ENCODE results near the gene CCDC150. TPM values are rescaled to one million over a fixed set of nuclear protein-coding genes. Genes with fewer than 3 reads are reported as not detected.

The CCDC150 gene
- total and polyA plus RNA-seq, 9 of the 15 experiments (the other 6 are each of a cell fraction or from before 2014, with no cell fraction given) = 4.4 to 23.1 (median 11.3) TPM

DNA sequence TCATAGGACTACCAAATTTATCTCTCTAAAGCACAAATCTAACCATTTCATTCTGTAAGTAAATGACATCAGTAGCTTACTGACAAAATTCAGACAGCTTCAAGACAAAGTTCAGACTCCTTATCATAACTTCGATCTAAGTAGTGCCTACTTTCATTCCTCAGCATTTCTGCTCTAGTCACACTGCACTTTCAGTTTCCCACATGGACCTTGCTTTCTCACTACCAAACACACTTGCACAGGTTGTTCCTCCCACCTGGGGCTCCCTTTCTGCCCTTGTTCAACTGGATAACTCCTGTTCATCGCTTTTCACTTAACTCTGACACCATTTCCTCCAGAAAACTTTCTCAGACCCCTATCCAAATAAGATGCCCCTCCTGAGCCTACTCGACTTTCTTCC, 22.1 kb upstream of the CCDC150 start (continued):
- TF ChIP-seq BCL6 (CRISPR knock-in tag; IDR thresholded peaks at IDR 0.05) = no peak
- no peak for TF ChIP-seq TAF1 (IDR thresholded peaks at IDR 0.05; ENCODE audit: control insufficient read depth, extremely low read depth, insufficient read depth, low read length, severe bottlenecking)
- no peak for TF ChIP-seq PHF20 (IDR thresholded peaks at IDR 0.05; ENCODE audit: partially characterized antibody)

DNA sequence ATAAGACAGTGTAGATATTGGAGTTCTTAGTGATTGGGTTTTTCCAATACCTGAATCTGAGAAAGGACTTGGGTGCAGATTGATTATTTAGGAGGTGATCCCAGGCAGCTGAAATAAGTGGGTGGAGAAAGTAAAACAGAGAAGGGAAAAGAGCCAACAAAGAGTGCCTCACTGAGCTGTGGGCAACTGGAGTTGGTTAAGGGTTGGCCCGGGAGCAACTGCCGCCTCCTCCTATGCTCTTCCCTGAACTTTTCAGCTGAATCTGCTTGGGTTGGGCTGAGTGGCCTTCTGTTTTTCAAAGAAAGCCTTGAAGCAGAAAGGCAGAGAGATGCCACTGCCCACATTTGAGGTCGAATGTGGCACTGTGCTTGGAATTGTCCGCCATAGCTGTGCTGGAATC, 20.9 kb upstream of the CCDC150 start:
- no peaks in the 10 kb centered on the region for H3K9me1 ChIP-seq (ENCODE audit: control insufficient read depth, insufficient read depth, low read length)
- ATAC-seq (no peak), DNase-seq (ENCODE audit: extremely low read depth in 1 of 4, low spot score in 3 of 4) (no peak), FAIRE-seq (no peak)
- no peak overlapping the region for H3K4me3 ChIP-seq
- 5% methylated on average over 4 of the region's 4 CpGs for WGBS (ENCODE audit: insufficient coverage, low coverage, missing lambda C conversion rate)
- BruUV-seq (replicated peaks) = no TSS peak
- intact Hi-C loops (cut with micrococcal nuclease) (no loop called here), in situ Hi-C loops (cut with MboI) (no loop called here)
- H3K9me3 ChIP-seq (replicated peaks; ENCODE audit: control insufficient read depth, insufficient read depth, low read depth, low read length) = no peaks in the 10 kb centered on the region
- POLR2A ChIA-PET = no interaction called here
- H3K9ac ChIP-seq (ENCODE audit: insufficient read depth in 1 of 2, low read depth in 2 of 2, low read length in 2 of 2) = no peak overlapping the region
- no peaks in the 10 kb centered on the region for H3K27me3 ChIP-seq (ENCODE audit: control insufficient read depth in 2 of 2, insufficient read depth in 2 of 2, low read length in 2 of 2)
- H3K79me2 ChIP-seq (ENCODE audit: control insufficient read depth, insufficient read depth, low read length) = no peaks in the 10 kb centered on the region
- H3K4me1 ChIP-seq (replicated peaks in 1 of 2; ENCODE audit: control insufficient read depth in 2 of 2, insufficient read depth in 2 of 2, low read length in 2 of 2) = no peaks in the 10 kb centered on the region
- no peaks in the 10 kb centered on the region for H4K20me1 ChIP-seq (replicated peaks; ENCODE audit: control insufficient read depth, insufficient read depth, low read length)
- no peak overlapping the region for H2AFZ ChIP-seq (ENCODE audit: low read depth, low read length)
- CTCF ChIA-PET (ENCODE audit: low intra/inter-chr PET ratio) = no interaction called here
- H3K27ac ChIP-seq (ENCODE audit: extremely low read depth, low read depth, low read length) = no peak overlapping the region
- H3K36me3 ChIP-seq (ENCODE audit: control insufficient read depth, insufficient read depth, low read length) = no peaks in the 10 kb centered on the region
- H3K4me2 ChIP-seq (ENCODE audit: insufficient read depth, low read length) = no peak overlapping the region
- TF ChIP-seq DEAF1 (CRISPR knock-in tag; IDR thresholded peaks at IDR 0.05) = no peak
- no peak for TF ChIP-seq MECOM (CRISPR knock-in tag; IDR thresholded peaks at IDR 0.05)
- TF ChIP-seq IRF2 (CRISPR knock-in tag; IDR thresholded peaks at IDR 0.05) = no peak
- no peak for TF ChIP-seq NFIC (IDR thresholded peaks at IDR 0.05)
- TF ChIP-seq PPARD (CRISPR knock-in tag; IDR thresholded peaks at IDR 0.05) = no peak
- TF ChIP-seq HDAC1 (IDR thresholded peaks at IDR 0.05) = no peak
- TF ChIP-seq ZNF134 (CRISPR knock-in tag; conservative IDR thresholded peaks at IDR 0.05) = no peak
- TF ChIP-seq, protein P1, sequence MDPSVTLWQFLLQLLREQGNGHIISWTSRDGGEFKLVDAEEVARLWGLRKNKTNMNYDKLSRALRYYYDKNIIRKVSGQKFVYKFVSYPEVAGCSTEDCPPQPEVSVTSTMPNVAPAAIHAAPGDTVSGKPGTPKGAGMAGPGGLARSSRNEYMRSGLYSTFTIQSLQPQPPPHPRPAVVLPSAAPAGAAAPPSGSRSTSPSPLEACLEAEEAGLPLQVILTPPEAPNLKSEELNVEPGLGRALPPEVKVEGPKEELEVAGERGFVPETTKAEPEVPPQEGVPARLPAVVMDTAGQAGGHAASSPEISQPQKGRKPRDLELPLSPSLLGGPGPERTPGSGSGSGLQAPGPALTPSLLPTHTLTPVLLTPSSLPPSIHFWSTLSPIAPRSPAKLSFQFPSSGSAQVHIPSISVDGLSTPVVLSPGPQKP (CRISPR knock-in tag; IDR thresholded peaks at IDR 0.05) = no peak
- no peak for TF ChIP-seq SMAD4 (CRISPR knock-in tag; conservative IDR thresholded peaks at IDR 0.05)
- no peak for TF ChIP-seq SRSF1 (IDR thresholded peaks at IDR 0.05; ENCODE audit: low read depth, low read length)
- no peak for TF ChIP-seq NRF1 (conservative IDR thresholded peaks at IDR 0.05 in 1 of 2, IDR thresholded peaks at IDR 0.05 in 1 of 2)

All from K562 (cell line).